ACC112 (cell line): Measurements from ENCODE around the gene CBARP.

ENCODE experiments used
- H2AFZ ChIP-seq: fragments of 200-600 bp; sonication (generic); one replicate; pipeline ENCODE4 v1.6.0; 2017; ENCODE audit warnings: antibody characterized with exemption, low read length; ENCODE audit not compliant: unreplicated experiment
- H3K27ac ChIP-seq: fragments of 200-600 bp; sonication (generic); 2 replicates; pipeline ENCODE4 v1.5.1; 2014; ENCODE audit warnings: low read depth, mild to moderate bottlenecking, antibody characterized with exemption, low read length, moderate library complexity
- H3K27me3 ChIP-seq: fragments of 200-600 bp; sonication (generic); 2 replicates; pipeline ENCODE4 v1.6.1; 2014; ENCODE audit warnings: mild to moderate bottlenecking, antibody characterized with exemption, low read length, moderate library complexity, mixed read lengths; ENCODE audit not compliant: insufficient read depth
- H3K36me3 ChIP-seq: fragments of 200-600 bp; sonication (generic); 2 replicates; pipeline ENCODE4 v1.6.1; 2016; ENCODE audit warnings: mild to moderate bottlenecking, antibody characterized with exemption, low read length, moderate library complexity, mixed read lengths; ENCODE audit not compliant: insufficient read depth
- H3K4me1 ChIP-seq: fragments of 200-600 bp; sonication (generic); one replicate; pipeline ENCODE4 v1.6.1; 2016; ENCODE audit warnings: low read length, mixed read lengths; ENCODE audit not compliant: insufficient read depth, unreplicated experiment, control insufficient read depth
- H3K4me3 ChIP-seq: fragments of 200-600 bp; sonication (generic); 2 replicates; pipeline ENCODE4 v1.5.1; 2014; ENCODE audit warnings: mild to moderate bottlenecking, low read depth, low read length
- H3K79me2 ChIP-seq: fragments of 200-600 bp; sonication (generic); one replicate; pipeline ENCODE4 v1.6.0; 2016; ENCODE audit warnings: low read length; ENCODE audit not compliant: control insufficient read depth, unreplicated experiment, insufficient read depth

CBARP gene

GRCh38 chr19:1229056-1229923, 8.5 kb downstream of the CBARP start:
- Histone ChIP-seq H3K27me3 (no peaks in the 10 kb centered on the region), H3K4me1 (no peaks in the 10 kb centered on the region), H3K36me3 (no peaks in the 10 kb centered on the region), H2AFZ (no peak overlapping the region), H3K27ac (no peak overlapping the region), H3K79me2 (no peaks in the 10 kb centered on the region), H3K4me3 (no peak overlapping the region)

GRCh38 chr19:1228161-1228957, 9.4 kb downstream of the CBARP start:
- Histone ChIP-seq H3K27me3 (no peaks in the 10 kb centered on the region), H3K79me2 (no peaks in the 10 kb centered on the region), H3K4me1 (no peaks in the 10 kb centered on the region), H2AFZ (no peak overlapping the region), H3K27ac (no peak overlapping the region), H3K4me3 (no peak overlapping the region), H3K36me3 (no peaks in the 10 kb centered on the region)

GRCh38 chr19:1227304-1228054, 10.3 kb downstream of the CBARP start:
- Histone ChIP-seq H3K36me3 (no peaks in the 10 kb centered on the region), H2AFZ (no peak overlapping the region), H3K4me1 (no peaks in the 10 kb centered on the region), H3K27ac (no peak overlapping the region), H3K4me3 (no peak overlapping the region), H3K79me2 (no peaks in the 10 kb centered on the region), H3K27me3 (no peaks in the 10 kb centered on the region)

- Histone ChIP-seq H3K36me3 (no peaks in the 10 kb centered on the region), H3K4me1 (no peaks in the 10 kb centered on the region), H3K79me2 (no peaks in the 10 kb centered on the region), H3K27ac (no peak overlapping the region), H2AFZ (no peak overlapping the region), H3K4me3 (no peak overlapping the region), H3K27me3 (no peaks in the 10 kb centered on the region)
Measured at GRCh38 chr19:1226522-1227303, 11.1 kb downstream of the CBARP start.

GRCh38 chr19:1226227-1226518, 11.6 kb downstream of the CBARP start:
- Histone ChIP-seq H3K4me1 (no peaks in the 10 kb centered on the region), H2AFZ (no peak overlapping the region), H3K27me3 (no peaks in the 10 kb centered on the region), H3K4me3 (no peak overlapping the region), H3K27ac (no peak overlapping the region), H3K79me2 (no peaks in the 10 kb centered on the region), H3K36me3 (no peaks in the 10 kb centered on the region)

GRCh38 chr19:1225440-1226226, 12.2 kb downstream of the CBARP start:
- no peaks in the 10 kb centered on the region for H3K27me3 ChIP-seq
- no peak overlapping the region for H3K4me3 ChIP-seq
- no peaks in the 10 kb centered on the region for H3K4me1 ChIP-seq
- H3K79me2 ChIP-seq: no peaks in the 10 kb centered on the region
- no peak overlapping the region for H2AFZ ChIP-seq
- no peaks in the 10 kb centered on the region for H3K36me3 ChIP-seq
- H3K27ac ChIP-seq: no peak overlapping the region

- no peaks in the 10 kb centered on the region for H3K79me2 ChIP-seq
- H3K36me3 ChIP-seq: no peaks in the 10 kb centered on the region
- H3K4me1 ChIP-seq: no peaks in the 10 kb centered on the region
- no peaks in the 10 kb centered on the region for H3K27me3 ChIP-seq
- no peak overlapping the region for H3K27ac ChIP-seq
- H2AFZ ChIP-seq: no peak overlapping the region
- no peak overlapping the region for H3K4me3 ChIP-seq
Measured at GRCh38 chr19:1224847-1225246, 13.0 kb downstream of the CBARP start.

- Histone ChIP-seq H3K36me3 (no peaks in the 10 kb centered on the region), H3K27ac (no peak overlapping the region), H2AFZ (no peak overlapping the region), H3K27me3 (no peaks in the 10 kb centered on the region), H3K4me1 (no peaks in the 10 kb centered on the region), H3K79me2 (no peaks in the 10 kb centered on the region), H3K4me3 (no peak overlapping the region)
Measured at GRCh38 chr19:1224047-1224825, 13.6 kb downstream of the CBARP start.

GRCh38 chr19:1223018-1223855, 14.6 kb downstream of the CBARP start:
- H2AFZ ChIP-seq: no peak overlapping the region
- H3K4me1 ChIP-seq: no peaks in the 10 kb centered on the region
- H3K4me3 ChIP-seq: no peak overlapping the region
- no peak overlapping the region for H3K27ac ChIP-seq
- no peaks in the 10 kb centered on the region for H3K36me3 ChIP-seq
- H3K79me2 ChIP-seq: no peaks in the 10 kb centered on the region
- H3K27me3 ChIP-seq: no peaks in the 10 kb centered on the region
